ENCODE measurements around the gene PDE1C.

PDE1C gene

DNA sequence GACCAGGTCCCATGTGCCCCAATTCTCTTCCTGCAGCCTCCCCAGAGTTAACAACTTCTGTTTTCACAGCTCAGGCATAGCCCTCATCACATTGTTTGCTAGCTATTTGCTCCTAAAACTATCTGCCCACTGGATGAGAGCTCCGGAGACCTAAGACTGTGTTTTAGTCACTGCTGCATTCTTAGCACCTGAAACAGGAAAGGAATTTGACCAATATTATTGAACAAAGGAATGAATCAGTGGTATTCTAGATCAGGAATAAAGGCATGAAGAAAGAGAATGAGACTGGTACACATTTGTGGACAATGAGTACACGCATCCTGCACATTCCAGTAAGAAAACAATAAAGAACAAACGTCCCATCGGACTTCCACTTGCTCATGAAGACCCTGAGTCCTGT, 328.4 kb downstream of the PDE1C start:
- no peak for DNase-seq (ENCODE audit: low read depth)
- H3K4me3 ChIP-seq (ENCODE audit: low read depth, low read length), result no peak overlapping the region
- TF ChIP-seq CTCF (conservative IDR thresholded peaks at IDR 0.05; ENCODE audit: low read depth, low read length), result no peak

GRCh38 chr7:31735991-31736982, 333.9 kb downstream of the PDE1C start:
- no peak overlapping the region for H3K4me3 ChIP-seq (ENCODE audit: low read depth, low read length)
- DNase-seq (ENCODE audit: low read depth), result peak; percentile 73
- TF ChIP-seq CTCF (conservative IDR thresholded peaks at IDR 0.05; ENCODE audit: low read depth, low read length), result peak; percentile 93

- no peak for TF ChIP-seq CTCF (conservative IDR thresholded peaks at IDR 0.05; ENCODE audit: low read depth, low read length)
- H3K4me3 ChIP-seq (ENCODE audit: low read depth, low read length), result no peak overlapping the region
- DNase-seq (ENCODE audit: low read depth), result no peak
Observed at GRCh38 chr7:31734456-31734855, 335.8 kb downstream of the PDE1C start.

DNA sequence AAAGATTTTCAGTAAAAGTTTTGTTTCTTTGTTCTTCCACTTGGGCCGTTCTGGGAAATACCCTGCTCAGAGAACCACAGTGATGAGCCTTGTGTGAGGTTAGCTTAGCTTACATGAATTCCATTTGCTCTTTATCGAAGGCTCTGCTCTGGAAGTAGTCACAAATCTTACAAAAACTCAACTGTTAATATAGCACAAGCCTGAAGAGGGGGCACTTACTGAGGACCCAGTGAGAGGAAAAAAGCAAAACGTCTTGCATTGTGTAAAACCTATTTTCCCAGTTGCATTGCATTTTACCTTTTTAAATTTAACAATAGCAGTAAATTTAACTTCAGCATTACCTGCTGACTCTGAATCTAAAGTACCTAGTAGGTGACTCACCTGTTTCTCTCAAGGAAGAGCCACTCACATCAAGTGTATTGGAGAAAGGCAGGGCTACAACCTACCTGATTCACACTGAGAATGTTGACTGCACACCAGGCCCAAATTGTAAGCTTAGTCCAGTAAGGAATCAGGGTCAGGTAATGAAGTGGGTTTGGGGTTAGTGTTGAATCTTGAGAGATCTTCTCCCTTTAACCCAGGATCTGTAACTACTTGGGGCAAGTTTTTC, 340.9 kb downstream of the PDE1C start:
- TF ChIP-seq CTCF (conservative IDR thresholded peaks at IDR 0.05; ENCODE audit: low read depth, low read length), result no peak

GRCh38 chr7:31724696-31725095, 345.5 kb downstream of the PDE1C start:
- no peak for TF ChIP-seq CTCF (conservative IDR thresholded peaks at IDR 0.05; ENCODE audit: low read depth, low read length)
- H3K4me3 ChIP-seq (ENCODE audit: low read depth, low read length), result no peak overlapping the region
- no peak for DNase-seq (ENCODE audit: low read depth)

More for the DNA sequence above, 340.9 kb downstream of the PDE1C start:
- no peak overlapping the region for H3K4me3 ChIP-seq (ENCODE audit: low read depth, low read length)
- DNase-seq (ENCODE audit: low read depth), result no peak

DNA sequence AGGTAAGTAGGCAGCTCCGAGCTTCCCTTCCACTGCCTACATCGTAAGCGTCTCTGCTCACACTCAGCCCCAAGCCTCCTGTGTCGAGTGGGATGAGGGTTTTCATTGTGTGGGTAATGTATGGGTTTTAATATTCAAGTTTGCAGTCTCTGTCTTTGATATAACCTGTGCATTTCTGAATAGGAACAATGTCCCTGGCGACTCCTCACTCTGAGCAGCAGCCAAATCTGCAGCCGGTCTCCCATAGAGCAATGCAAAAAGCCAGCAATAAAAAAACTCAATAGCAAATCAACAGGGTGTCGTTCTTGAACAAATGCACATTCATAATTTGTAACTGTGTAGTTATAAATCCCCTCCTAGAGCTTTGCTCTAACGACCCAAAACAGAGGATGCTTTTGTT, 349.8 kb downstream of the PDE1C start:
- TF ChIP-seq CTCF (conservative IDR thresholded peaks at IDR 0.05; ENCODE audit: low read depth, low read length), result no peak
- no peak overlapping the region for H3K4me3 ChIP-seq (ENCODE audit: low read depth, low read length)
- DNase-seq (ENCODE audit: low read depth), result no peak
